Measurements from ENCODE around the gene SKIDA1. TPM values are rescaled to one million over a fixed set of nuclear protein-coding genes. Genes with fewer than 3 reads are reported as not detected.
A peak's percentile ranks its signal among the peaks of the same experiment; 100 is the strongest.

Gene SKIDA1
- total and polyA plus RNA-seq, 2 donors (not counting 1 experiment from before 2014, with no cell fraction given): 0.28 to 0.50 TPM

GRCh38 chr10:21499701-21500577 lies 25.5 kb downstream of the SKIDA1 start:
- TF ChIP-seq EZH2 (IDR thresholded peaks at IDR 0.05; ENCODE audit: low read length, missing control alignments): no peak
- TF ChIP-seq, protein P1, sequence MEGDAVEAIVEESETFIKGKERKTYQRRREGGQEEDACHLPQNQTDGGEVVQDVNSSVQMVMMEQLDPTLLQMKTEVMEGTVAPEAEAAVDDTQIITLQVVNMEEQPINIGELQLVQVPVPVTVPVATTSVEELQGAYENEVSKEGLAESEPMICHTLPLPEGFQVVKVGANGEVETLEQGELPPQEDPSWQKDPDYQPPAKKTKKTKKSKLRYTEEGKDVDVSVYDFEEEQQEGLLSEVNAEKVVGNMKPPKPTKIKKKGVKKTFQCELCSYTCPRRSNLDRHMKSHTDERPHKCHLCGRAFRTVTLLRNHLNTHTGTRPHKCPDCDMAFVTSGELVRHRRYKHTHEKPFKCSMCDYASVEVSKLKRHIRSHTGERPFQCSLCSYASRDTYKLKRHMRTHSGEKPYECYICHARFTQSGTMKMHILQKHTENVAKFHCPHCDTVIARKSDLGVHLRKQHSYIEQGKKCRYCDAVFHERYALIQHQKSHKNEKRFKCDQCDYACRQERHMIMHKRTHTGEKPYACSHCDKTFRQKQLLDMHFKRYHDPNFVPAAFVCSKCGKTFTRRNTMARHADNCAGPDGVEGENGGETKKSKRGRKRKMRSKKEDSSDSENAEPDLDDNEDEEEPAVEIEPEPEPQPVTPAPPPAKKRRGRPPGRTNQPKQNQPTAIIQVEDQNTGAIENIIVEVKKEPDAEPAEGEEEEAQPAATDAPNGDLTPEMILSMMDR (conservative IDR thresholded peaks at IDR 0.05 in 1 of 2, IDR thresholded peaks at IDR 0.05 in 1 of 2; ENCODE audit: low read depth in 1 of 2, low read length in 2 of 2): no peak
- Histone ChIP-seq H3K27ac (ENCODE audit: insufficient read depth, low read length) (no peak overlapping the region), H4K20me1 (ENCODE audit: control insufficient read depth, extremely low read depth, insufficient read depth, low read length) (no peaks in the 10 kb centered on the region), H3K4me1 (ENCODE audit: control insufficient read depth, extremely low read depth, insufficient read depth, low read length) (no peaks in the 10 kb centered on the region), H3K79me2 (ENCODE audit: control insufficient read depth, insufficient read depth, low read length) (no peaks in the 10 kb centered on the region), H3K27me3 (ENCODE audit: control insufficient read depth, insufficient read depth, low read length) (no peaks in the 10 kb centered on the region), H3K36me3 (ENCODE audit: control insufficient read depth, insufficient read depth, low read length) (no peaks in the 10 kb centered on the region), H2AFZ (ENCODE audit: low read length) (no peak overlapping the region), H3K4me2 (ENCODE audit: extremely low read depth, insufficient read depth, low read length) (no peak overlapping the region), H3K4me3 (replicated peaks in 1 of 4; ENCODE audit: control extremely low read depth in 1 of 4, insufficient read depth in 1 of 4, low read depth in 3 of 4, low read length in 4 of 4) (no peak overlapping the region), H3K9ac (ENCODE audit: insufficient read depth, low read length) (no peak overlapping the region), H3K9me3 (ENCODE audit: control insufficient read depth, insufficient read depth, low read depth, low read length) (no peaks in the 10 kb centered on the region)
- peak in 1 of 2 donors; percentile 30 for DNase-seq (ENCODE audit: low read depth in 2 of 2)

GRCh38 chr10:21498986-21499385 lies 26.5 kb downstream of the SKIDA1 start:
- DNase-seq (ENCODE audit: low read depth in 2 of 2): no peak
- H2AFZ ChIP-seq (ENCODE audit: low read length): no peak overlapping the region
- no peaks in the 10 kb centered on the region for H4K20me1 ChIP-seq (ENCODE audit: control insufficient read depth, extremely low read depth, insufficient read depth, low read length)
- no peak overlapping the region for H3K27ac ChIP-seq (ENCODE audit: insufficient read depth, low read length)
- no peak overlapping the region for H3K4me3 ChIP-seq (replicated peaks in 1 of 4; ENCODE audit: control extremely low read depth in 1 of 4, insufficient read depth in 1 of 4, low read depth in 3 of 4, low read length in 4 of 4)
- H3K27me3 ChIP-seq (ENCODE audit: control insufficient read depth, insufficient read depth, low read length): no peaks in the 10 kb centered on the region
- TF ChIP-seq EZH2 (IDR thresholded peaks at IDR 0.05; ENCODE audit: low read length, missing control alignments): no peak
- TF ChIP-seq, protein P1 (conservative IDR thresholded peaks at IDR 0.05 in 1 of 2, IDR thresholded peaks at IDR 0.05 in 1 of 2; ENCODE audit: low read depth in 1 of 2, low read length in 2 of 2): no peak
- H3K9ac ChIP-seq (ENCODE audit: insufficient read depth, low read length): no peak overlapping the region
- H3K4me1 ChIP-seq (ENCODE audit: control insufficient read depth, extremely low read depth, insufficient read depth, low read length): peaks cover 2% of the 10 kb centered on the region
- H3K9me3 ChIP-seq (ENCODE audit: control insufficient read depth, insufficient read depth, low read depth, low read length): no peaks in the 10 kb centered on the region
- H3K79me2 ChIP-seq (ENCODE audit: control insufficient read depth, insufficient read depth, low read length): no peaks in the 10 kb centered on the region
- H3K36me3 ChIP-seq (ENCODE audit: control insufficient read depth, insufficient read depth, low read length): no peaks in the 10 kb centered on the region
- H3K4me2 ChIP-seq (ENCODE audit: extremely low read depth, insufficient read depth, low read length): no peak overlapping the region

DNA sequence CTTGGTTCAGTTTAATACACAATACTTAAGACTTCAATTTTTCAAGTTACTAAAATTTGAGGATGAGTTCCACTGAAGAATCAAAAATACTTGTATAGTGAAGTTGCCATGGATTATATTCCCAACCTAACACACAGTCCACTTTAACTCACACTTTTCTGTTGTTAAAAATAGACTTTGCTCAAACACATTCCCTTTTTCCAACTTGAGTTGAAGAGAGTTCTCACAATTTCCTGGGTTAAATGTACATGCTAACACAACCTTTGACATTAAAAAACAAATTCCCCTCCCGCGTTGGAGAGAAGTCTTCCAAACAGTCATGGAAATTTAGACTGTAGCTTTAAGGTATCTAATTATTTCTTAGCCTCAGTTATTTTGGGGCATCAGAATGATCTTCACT lies 27.1 kb downstream of the SKIDA1 start:
- no peak for DNase-seq (ENCODE audit: low read depth in 2 of 2)
- no peak overlapping the region for H2AFZ ChIP-seq (ENCODE audit: low read length)

More for the DNA sequence above, 27.1 kb downstream of the SKIDA1 start:
- TF ChIP-seq EZH2 (IDR thresholded peaks at IDR 0.05; ENCODE audit: low read length, missing control alignments): no peak
- TF ChIP-seq, protein P1 (conservative IDR thresholded peaks at IDR 0.05 in 1 of 2, IDR thresholded peaks at IDR 0.05 in 1 of 2; ENCODE audit: low read depth in 1 of 2, low read length in 2 of 2): no peak
- Histone ChIP-seq H3K27me3 (ENCODE audit: control insufficient read depth, insufficient read depth, low read length) (no peaks in the 10 kb centered on the region), H3K4me1 (ENCODE audit: control insufficient read depth, extremely low read depth, insufficient read depth, low read length) (peaks cover 2% of the 10 kb centered on the region), H4K20me1 (ENCODE audit: control insufficient read depth, extremely low read depth, insufficient read depth, low read length) (no peaks in the 10 kb centered on the region), H3K4me2 (ENCODE audit: extremely low read depth, insufficient read depth, low read length) (no peak overlapping the region), H3K9ac (ENCODE audit: insufficient read depth, low read length) (no peak overlapping the region), H3K27ac (ENCODE audit: insufficient read depth, low read length) (no peak overlapping the region), H3K79me2 (ENCODE audit: control insufficient read depth, insufficient read depth, low read length) (no peaks in the 10 kb centered on the region), H3K4me3 (replicated peaks in 1 of 4; ENCODE audit: control extremely low read depth in 1 of 4, insufficient read depth in 1 of 4, low read depth in 3 of 4, low read length in 4 of 4) (no peak overlapping the region), H3K9me3 (ENCODE audit: control insufficient read depth, insufficient read depth, low read depth, low read length) (no peaks in the 10 kb centered on the region), H3K36me3 (ENCODE audit: control insufficient read depth, insufficient read depth, low read length) (no peaks in the 10 kb centered on the region)
